Measurements from ENCODE around the gene SPAG16.

GRCh38 chr2:213834746-213835145, 550.5 kb downstream of the SPAG16 start:
- no peak for TF ChIP-seq CTCF (IDR thresholded peaks at IDR 0.05)
- no peak for TF ChIP-seq POLR2A (IDR thresholded peaks at IDR 0.05)

Data from body of pancreas (tissue), 4 donors.